Astrocyte (in vitro differentiated cells and primary cell): Measurements from ENCODE around the gene MXD1.

ENCODE experiments used
- CTCF ChIP-seq: IDR thresholded peaks from 2 replicates; pipeline ENCODE4 v1.5.1; 2011; ENCODE audit warnings: low read depth, mild to moderate bottlenecking, inconsistent platforms, low read length, moderate library complexity; ENCODE audit not compliant: insufficient read depth
- EZH2 ChIP-seq: IDR thresholded peaks from 2 replicates; pipeline ENCODE4 v1.6.1; 2012; ENCODE audit warnings: mild to moderate bottlenecking, low read length, inconsistent platforms; ENCODE audit not compliant: insufficient read depth

- TF ChIP-seq CTCF (no peak), EZH2 (no peak)
Measured at GRCh38 chr2:69889302-69889701, 25.6 kb upstream of the MXD1 start.
